ENCODE results near the gene NECTIN2. TPM values are rescaled to one million over a fixed set of nuclear protein-coding genes. Genes with fewer than 3 reads are reported as not detected.
A peak's percentile ranks its signal among the peaks of the same experiment; 100 is the strongest.

Gene NECTIN2
- total RNA-seq, 1 experiment from 2014 or later: 176 TPM

GRCh38 chr19:44907613-44908012 is 61.5 kb downstream of the NECTIN2 start:
- H3K4me1 Mint-ChIP-seq: peaks cover 22 to 45% of the 10 kb centered on the region in 2 experiments
- H3K9me3 ChIP-seq (ENCODE audit: control insufficient read depth, low read depth, low read length): no peaks in the 10 kb centered on the region
- H3K79me2 ChIP-seq (ENCODE audit: insufficient read depth, low read length): no peaks in the 10 kb centered on the region; the same call in 1 of the 2 replicates
- H3K4me1 ChIP-seq (ENCODE audit: insufficient read depth, low read length): no peaks in the 10 kb centered on the region
- no CpG with 5 or more reads among the region's 12 CpGs for WGBS (ENCODE audit: extremely low coverage, insufficient read length, low lambda C conversion rate)
- no peak overlapping the region for H2BK5ac ChIP-seq (ENCODE audit: insufficient read length, low read length)
- no peak overlapping the region for H4K5ac ChIP-seq (ENCODE audit: insufficient read length, low read depth, low read length)
- no peaks in the 10 kb centered on the region for H3K79me1 ChIP-seq (ENCODE audit: insufficient read depth, low read depth, low read length, poor library complexity, severe bottlenecking)
- H3K23me2 ChIP-seq (ENCODE audit: insufficient read length, low read depth, low read length, poor library complexity, severe bottlenecking): no peaks in the 10 kb centered on the region
- peaks cover 11 to 40% (median 32%) of the 10 kb centered on the region in 3 experiments; a peak in 6 of 7 replicates for H3K36me3 Mint-ChIP-seq (ENCODE audit: insufficient read depth in 1 of 3, low read depth in 3 of 3)
- no peak overlapping the region for H3K56ac ChIP-seq (ENCODE audit: insufficient read length, low read depth, low read length)
- no peak overlapping the region for H3K4me2 ChIP-seq (ENCODE audit: insufficient read depth, insufficient read length, low read length)
- H4K91ac ChIP-seq (ENCODE audit: insufficient read length, low read depth, low read length): no peak overlapping the region
- H2BK20ac ChIP-seq (ENCODE audit: low read depth, low read length, poor library complexity, severe bottlenecking): no peak overlapping the region
- H3K14ac ChIP-seq (ENCODE audit: insufficient read depth, low read length): no peak overlapping the region
- H3K18ac ChIP-seq (ENCODE audit: insufficient read length, low read depth, low read length): no peak overlapping the region
- no peak overlapping the region for H3K4ac ChIP-seq (ENCODE audit: low read depth, low read length)
- no peak overlapping the region for H3K27ac Mint-ChIP-seq
- H4K8ac ChIP-seq (replicated peaks; ENCODE audit: insufficient read length, low read depth, low read length): no peak overlapping the region
- H2AK5ac ChIP-seq (ENCODE audit: insufficient read length, low read length): no peak overlapping the region
- no peak for DNase-seq
- no peak overlapping the region for H3K27ac ChIP-seq (ENCODE audit: insufficient read length, low read depth, low read length)
- H3K9me3 Mint-ChIP-seq: no peaks in the 10 kb centered on the region
- H4K20me1 ChIP-seq (ENCODE audit: control insufficient read depth, insufficient read depth, insufficient read length): no peaks in the 10 kb centered on the region
- H2BK15ac ChIP-seq (ENCODE audit: low read depth, low read length): no peak overlapping the region
- peak overlapping the region in 1 of 2 experiments; percentile 40; a peak in 1 of 5 replicates for H3K4me3 Mint-ChIP-seq
- H2BK12ac ChIP-seq (ENCODE audit: insufficient read length, low read depth, low read length): no peak overlapping the region
- H3K9ac ChIP-seq (ENCODE audit: extremely low read depth, insufficient read length, low read length): no peak overlapping the region
- no peak overlapping the region for H2BK120ac ChIP-seq (ENCODE audit: low read depth, low read length, poor library complexity, severe bottlenecking)
- TF ChIP-seq CTCF (conservative IDR thresholded peaks at IDR 0.05): no peak
- H3T11ph ChIP-seq (ENCODE audit: low read length): no peak overlapping the region
- no peaks in the 10 kb centered on the region for H3K27me3 ChIP-seq (ENCODE audit: insufficient read depth, low read length)
- H2AFZ ChIP-seq (ENCODE audit: low read length): no peak overlapping the region
- H3K27me3 Mint-ChIP-seq (ENCODE audit: low read depth): no peaks in the 10 kb centered on the region
- no peak overlapping the region for H3K23ac ChIP-seq (ENCODE audit: insufficient read length, low read depth, low read length)

Measured in H9 (cell line).